Endothelial cell of umbilical vein (primary cell): Measurements from ENCODE around the gene PXK. TPM values are rescaled to one million over a fixed set of nuclear protein-coding genes. Genes with fewer than 3 reads are reported as not detected.

Experiments used
- BruUV-seq: library from RNA; stranded (reverse); fragments of 400-500 nt; replicated peaks from 2 replicates; lab custom pipeline; 2021; lab: Mats Ljungman, UMichigan
- CTCF ChIA-PET: fragments of 300-600, 350-600 bp; sonication (Branson Sonifier 250); formaldehyde crosslinking; loops from one replicate; lab custom pipeline; 2021; ENCODE audit warnings: antibody characterized with exemption, inconsistent platforms; lab: Charles Lee
- POLR2A ChIA-PET: fragments of 300-600, 350-600 bp; sonication (Branson Sonifier 250); formaldehyde crosslinking; loops from one replicate; lab custom pipeline; 2021; ENCODE audit warnings: antibody characterized with exemption, inconsistent platforms; lab: Charles Lee
- DNase-seq: peaks from one replicate; pipeline ENCODE4 v3.0.0-alpha.2; 2011; ENCODE audit warnings: low read depth, low spot score
- FAIRE-seq: peaks from 2 replicates; lab custom pipeline; 2011; peaks lifted over from hg19 to GRCh38; lab: Jason Lieb, UNC
- H2AFZ ChIP-seq: 2 replicates; pipeline ENCODE4 v1.6.0; 2012; ENCODE audit warnings: low read depth, low read length, control low read depth, inconsistent platforms
- H3K27ac ChIP-seq: 2 replicates; pipeline ENCODE4 v1.5.1; 2011; ENCODE audit warnings: low read depth, mild to moderate bottlenecking, control low read depth, low read length, moderate library complexity; ENCODE audit not compliant: insufficient read depth
- H3K27me3 ChIP-seq, 2 experiments: 2 replicates each; pipeline versions ENCODE4 v1.6.0 to v1.6.1; 2011; ENCODE audit warnings: low read length in 2 of 2, mixed read lengths in 1 of 2; ENCODE audit not compliant: control insufficient read depth in 2 of 2, insufficient read depth in 2 of 2
- H3K36me3 ChIP-seq, 2 experiments: 2 replicates in 1 of 2; 3 replicates in 1 of 2; pipeline ENCODE4 v1.5.1; 2011; ENCODE audit warnings: low read length in 2 of 2, mild to moderate bottlenecking in 1 of 2, moderate library complexity in 1 of 2; ENCODE audit not compliant: control insufficient read depth in 2 of 2, insufficient read depth in 2 of 2; ENCODE audit errors: extremely low read depth in 1 of 2
- H3K4me1 ChIP-seq: 3 replicates; pipeline ENCODE4 v1.5.1; 2011; ENCODE audit warnings: mild to moderate bottlenecking, low read length; ENCODE audit not compliant: control insufficient read depth, insufficient read depth; ENCODE audit errors: extremely low read depth
- H3K4me2 ChIP-seq: 2 replicates; pipeline ENCODE4 v1.6.1; 2011; ENCODE audit warnings: low read length, control low read depth, mixed read lengths; ENCODE audit not compliant: insufficient read depth
- H3K4me3 ChIP-seq, 3 experiments: fragments of 200-600 bp in 1 of 3; sonication (generic), shearing (Covaris generic) in 1 of 3; replicated peaks in 1 of 3; 2 replicates each; pipeline ENCODE4 v1.5.1; 2011 to 2016; ENCODE audit warnings: control low read depth in 3 of 3, low read length in 3 of 3, mild to moderate bottlenecking in 2 of 3, inconsistent platforms in 1 of 3, low read depth in 1 of 3, moderate library complexity in 1 of 3; ENCODE audit not compliant: insufficient read depth in 1 of 3
- H3K79me2 ChIP-seq: 2 replicates; pipeline ENCODE4 v1.6.0; 2012; ENCODE audit warnings: low read length, inconsistent platforms; ENCODE audit not compliant: control insufficient read depth, insufficient read depth
- H3K9ac ChIP-seq: replicated peaks from 2 replicates; pipeline ENCODE3; 2011; ENCODE audit warnings: low read length, control low read depth; ENCODE audit not compliant: insufficient read depth; ENCODE audit errors: extremely low read depth
- H3K9me1 ChIP-seq: replicated peaks from 3 replicates; pipeline ENCODE4 v1.6.0; 2011; ENCODE audit warnings: mild to moderate bottlenecking, low read length; ENCODE audit not compliant: control insufficient read depth, insufficient read depth; ENCODE audit errors: extremely low read depth
- H3K9me3 ChIP-seq: replicated peaks from 2 replicates; pipeline ENCODE4 v1.5.1; 2012; ENCODE audit warnings: low read length, inconsistent platforms; ENCODE audit not compliant: control insufficient read depth, insufficient read depth
- H4K20me1 ChIP-seq: replicated peaks from 2 replicates; pipeline ENCODE3; 2011; ENCODE audit warnings: mild to moderate bottlenecking, low read length; ENCODE audit not compliant: control insufficient read depth, insufficient read depth; ENCODE audit errors: extremely low read depth
- CTCF ChIP-seq, 2 donors: IDR thresholded peaks; 1 replicate in 1 of 2; 2 replicates in 1 of 2; pipeline ENCODE4 v1.5.1; 2011; ENCODE audit warnings: low read length in 2 of 2, mild to moderate bottlenecking in 2 of 2, moderate library complexity in 2 of 2, control low read depth in 1 of 2, inconsistent platforms in 1 of 2, low read depth in 1 of 2; ENCODE audit not compliant: insufficient read depth in 1 of 2; ENCODE audit errors: extremely low read depth in 1 of 2
- EZH2 ChIP-seq: IDR thresholded peaks from 2 replicates; pipeline ENCODE4 v1.6.1; 2012; ENCODE audit warnings: borderline replicate concordance, low read depth, mild to moderate bottlenecking, moderate library complexity, low read length, inconsistent platforms; ENCODE audit not compliant: severe bottlenecking
- FOS ChIP-seq: IDR thresholded peaks from 2 replicates; pipeline ENCODE4 v1.6.1; 2011; ENCODE audit warnings: mild to moderate bottlenecking, low read length, moderate library complexity, borderline replicate concordance; ENCODE audit not compliant: insufficient read depth
- GATA2 ChIP-seq: IDR thresholded peaks from 2 replicates; pipeline ENCODE4 v1.7.0; 2011; ENCODE audit warnings: low read depth, mild to moderate bottlenecking, moderate library complexity, mixed read lengths, low read length; ENCODE audit not compliant: insufficient read length, insufficient read depth
- JUN ChIP-seq: IDR thresholded peaks from 2 replicates; pipeline ENCODE4 v1.6.1; 2011; ENCODE audit warnings: borderline replicate concordance, low read depth; ENCODE audit not compliant: insufficient read length, insufficient read depth
- MAX ChIP-seq: IDR thresholded peaks from 2 replicates; pipeline ENCODE4 v1.6.1; 2011; ENCODE audit not compliant: insufficient read depth, insufficient read length
- MYC ChIP-seq: IDR thresholded peaks from one replicate; pipeline ENCODE4 v1.6.1; 2011; ENCODE audit warnings: mild to moderate bottlenecking, low read depth, low read length
- POLR2A ChIP-seq: IDR thresholded peaks from 2 replicates; pipeline ENCODE4 v1.6.1; 2012; ENCODE audit warnings: low read depth, mild to moderate bottlenecking, control low read depth, low read length
- POLR2AphosphoS5 ChIP-seq: IDR thresholded peaks from 2 replicates; pipeline ENCODE4 v1.6.1; 2012; ENCODE audit warnings: low read depth, mild to moderate bottlenecking, control low read depth, low read length, moderate library complexity; ENCODE audit not compliant: insufficient read depth
- dilution Hi-C: fragments of 300-500 bp; cut with MboI; formaldehyde crosslinking; loops from one replicate; pipeline ENCODE4 v1.15.0; 2019; ENCODE audit warnings: low sequenced_read_pairs; ENCODE audit not compliant: extremely low pct_ligation_motif_present
- intact Hi-C: fragments of 100-400 bp; cut with micrococcal nuclease; formaldehyde crosslinking; loops from one replicate; pipeline ENCODE4 v1.10.0; 2022
- polyA plus RNA-seq, 4 experiments: library from polyadenylated mRNA; depleted of rRNA in 3 of 4; stranded (reverse) in 3 of 4; unstranded in 1 of 4; fragments of >200 nt; gene quantifications; 2 replicates each; pipeline versions ENCODE4 v1.2.1 to v1.2.3, GENCODE V29; 2011 to 2012; ENCODE audit warnings: missing spikeins in 1 of 4
- total RNA-seq: library from RNA; stranded (reverse); gene quantifications from 2 replicates; pipeline ENCODE4 v1.2.3, GENCODE V29; 2021

Gene PXK
- total and polyA plus RNA-seq, 2 donors (not counting 3 experiments of a cell fraction or from before 2014, with no cell fraction given), result 11.3 to 14.6 TPM

- H3K4me1 ChIP-seq, result peaks cover 19% of the 10 kb centered on the region
- ChIA-PET CTCF (interaction anchor here (1.0 to 7.2 kb wide), 7 partner anchors 12 to 308 kb away, joined by 3 to 44 read pairs (median 4); no protein-coding TSS in a partner anchor), POLR2A (no interaction called here)
- H3K9me1 ChIP-seq, result no peaks in the 10 kb centered on the region
- no peaks in the 10 kb centered on the region for H3K9me3 ChIP-seq
- no TSS peak for BruUV-seq
- H4K20me1 ChIP-seq, result no peaks in the 10 kb centered on the region
- H3K4me3 ChIP-seq, result no peak overlapping the region
- intact Hi-C loops, result loop anchor here (1.0 kb wide), 2 partner anchors 93 to 211 kb away; no protein-coding TSS in a partner anchor
- FAIRE-seq (no peak), DNase-seq (no peak)
- no peak overlapping the region for H3K9ac ChIP-seq
- no peak for TF ChIP-seq JUN
- TF ChIP-seq EZH2, result no peak
- H3K27me3 ChIP-seq, result no peaks in the 10 kb centered on the region
- dilution Hi-C loops, result no loop called here
- H3K79me2 ChIP-seq, result no peaks in the 10 kb centered on the region
- H3K36me3 ChIP-seq, result peaks cover 15 to 16% of the 10 kb centered on the region in 2 experiments
- H2AFZ ChIP-seq, result no peak overlapping the region
- no peak overlapping the region for H3K27ac ChIP-seq
- H3K4me2 ChIP-seq, result no peak overlapping the region
These were observed 10.9 kb upstream of the PXK start for GRCh38 chr3:58321791-58322190.

- ChIA-PET CTCF (interaction anchor here (1.4 to 7.2 kb wide), 3 partner anchors 90 to 209 kb away, joined by 6 to 44 read pairs (median 6); no protein-coding TSS in a partner anchor), POLR2A (no interaction called here)
- Histone ChIP-seq H3K9ac (no peak overlapping the region), H3K4me1 (peaks cover 19% of the 10 kb centered on the region), H3K4me2 (no peak overlapping the region), H3K27ac (no peak overlapping the region), H3K9me1 (no peaks in the 10 kb centered on the region), H3K79me2 (no peaks in the 10 kb centered on the region), H4K20me1 (no peaks in the 10 kb centered on the region), H3K4me3 (no peak overlapping the region), H2AFZ (no peak overlapping the region), H3K27me3 (no peaks in the 10 kb centered on the region), H3K36me3 (peaks cover 6% of the 10 kb centered on the region in 2 experiments), H3K9me3 (no peaks in the 10 kb centered on the region)
- TF ChIP-seq POLR2A, result no peak
- no peak for TF ChIP-seq MYC
- no peak for TF ChIP-seq FOS
- no peak for TF ChIP-seq JUN
- no peak for TF ChIP-seq CTCF (IDR thresholded peaks at IDR 0.05; ENCODE audit: extremely low read depth in 1 of 2, insufficient read depth in 1 of 2, low read depth in 1 of 2, low read length in 2 of 2)
- TF ChIP-seq POLR2AphosphoS5, result no peak
- TF ChIP-seq GATA2, result no peak
- no peak for TF ChIP-seq EZH2
- TF ChIP-seq MAX, result no peak
- no peak for FAIRE-seq
- intact Hi-C loops (no loop called here), dilution Hi-C loops (no loop called here)
- no peak for DNase-seq
- BruUV-seq, result no TSS peak
These were observed 9.9 kb upstream of the PXK start for GRCh38 chr3:58322793-58323192.
